IMR-90 (cell line): ENCODE data around the gene DYRK1A. TPM values are rescaled to one million over a fixed set of nuclear protein-coding genes. Genes with fewer than 3 reads are reported as not detected.

ENCODE experiments used
- ATAC-seq: fragments of 200-7000 bp; cut with Tn5 transposase; 2 replicates; pipeline ENCODE4 v1.9.1; 2020; ENCODE audit warnings: low read depth, mild to moderate bottlenecking, moderate library complexity
- BruUV-seq: library from RNA; stranded (reverse); fragments of 400-500 nt; replicated peaks from 2 replicates; lab custom pipeline; 2021; lab: Mats Ljungman, UMichigan
- CTCF ChIA-PET: fragments of 300-600 bp; formaldehyde crosslinking; extraction: SDS; loops from one replicate; lab custom pipeline; 2021; ENCODE audit warnings: antibody characterized with exemption; lab: Yijun Ruan, JAX
- POLR2A ChIA-PET: fragments of 300-600 bp; sonication (Branson Sonifier 250); formaldehyde crosslinking; loops from one replicate; lab custom pipeline; 2022; ENCODE audit warnings: antibody characterized with exemption; ENCODE audit not compliant: unreplicated experiment; lab: Charles Lee
- DNase-seq: peaks from one replicate; pipeline ENCODE4 v3.0.0; 2013
- H2AFZ ChIP-seq: replicated peaks from 2 replicates; pipeline ENCODE3; 2013; ENCODE audit warnings: low read length, mild to moderate bottlenecking; ENCODE audit not compliant: poor library complexity
- H2AK5ac ChIP-seq: 2 replicates; pipeline ENCODE4 v1.6.1; 2013; ENCODE audit warnings: low read depth, low read length, inconsistent platforms
- H2AK9ac ChIP-seq: replicated peaks from 2 replicates; pipeline ENCODE3; 2013; ENCODE audit warnings: mild to moderate bottlenecking, low read depth, low read length, moderate library complexity; ENCODE audit not compliant: poor library complexity
- H2BK120ac ChIP-seq: 2 replicates; pipeline ENCODE4 v1.6.1; 2013; ENCODE audit warnings: low read depth, low read length, inconsistent platforms
- H2BK15ac ChIP-seq: 3 replicates; pipeline ENCODE4 v1.6.1; 2013; ENCODE audit warnings: low read depth, low read length, inconsistent platforms
- H2BK20ac ChIP-seq: 2 replicates; pipeline ENCODE4 v1.6.1; 2013; ENCODE audit warnings: low read depth, mild to moderate bottlenecking, inconsistent platforms, low read length, moderate library complexity
- H2BK5ac ChIP-seq: 2 replicates; pipeline ENCODE4 v1.6.1; 2013; ENCODE audit warnings: mild to moderate bottlenecking, low read depth, low read length, inconsistent platforms; ENCODE audit not compliant: poor library complexity, severe bottlenecking
- H3K14ac ChIP-seq: replicated peaks from 2 replicates; pipeline ENCODE4 v1.6.1; 2013; ENCODE audit warnings: low read depth, low read length, inconsistent platforms
- H3K18ac ChIP-seq: 2 replicates; pipeline ENCODE4 v1.6.1; 2013; ENCODE audit warnings: low read depth, low read length, control low read depth
- H3K23ac ChIP-seq: 2 replicates; pipeline ENCODE4 v1.6.1; 2013; ENCODE audit warnings: low read depth, low read length, inconsistent platforms
- H3K27ac ChIP-seq: 2 replicates; pipeline ENCODE4 v1.5.1; 2013; ENCODE audit warnings: mild to moderate bottlenecking, control low read depth, low read length; ENCODE audit not compliant: insufficient read depth
- H3K27me3 ChIP-seq: 2 replicates; pipeline ENCODE4 v1.6.1; 2013; ENCODE audit warnings: low read length; ENCODE audit not compliant: control insufficient read depth, insufficient read depth
- H3K36me3 ChIP-seq: 2 replicates; pipeline ENCODE4 v1.6.1; 2013; ENCODE audit warnings: low read length, mixed read lengths; ENCODE audit not compliant: control insufficient read depth, insufficient read depth
- H3K4ac ChIP-seq: 2 replicates; pipeline ENCODE4 v1.6.1; 2013; ENCODE audit warnings: low read depth, low read length, inconsistent platforms
- H3K4me1 ChIP-seq: 2 replicates; pipeline ENCODE4 v1.6.1; 2013; ENCODE audit warnings: low read length, mixed read lengths; ENCODE audit not compliant: control insufficient read depth, insufficient read depth
- H3K4me2 ChIP-seq: 2 replicates; pipeline ENCODE4 v1.6.1; 2013; ENCODE audit warnings: low read depth, mild to moderate bottlenecking, control low read depth, low read length, moderate library complexity
- H3K4me3 ChIP-seq: 2 replicates; pipeline ENCODE4 v1.5.1; 2013; ENCODE audit warnings: low read depth, mild to moderate bottlenecking, control low read depth, low read length, moderate library complexity; ENCODE audit not compliant: insufficient read depth
- H3K56ac ChIP-seq: 2 replicates; pipeline ENCODE4 v1.6.1; 2013; ENCODE audit warnings: low read length, inconsistent platforms; ENCODE audit not compliant: insufficient read depth; ENCODE audit errors: extremely low read depth
- H3K79me1 ChIP-seq, 2 experiments: 2 replicates each; pipeline ENCODE4 v1.6.1; 2013; ENCODE audit warnings: low read length in 2 of 2, inconsistent platforms in 1 of 2, low read depth in 1 of 2
- H3K9ac ChIP-seq: 2 replicates; pipeline ENCODE4 v1.6.1; 2013; ENCODE audit warnings: low read depth, low read length, control low read depth
- H3K9me1 ChIP-seq: 2 replicates; pipeline ENCODE4 v1.6.1; 2013; ENCODE audit warnings: low read length, inconsistent platforms; ENCODE audit not compliant: insufficient read depth
- H3K9me3 ChIP-seq: 2 replicates; pipeline ENCODE4 v1.6.1; 2013; ENCODE audit warnings: low read length; ENCODE audit not compliant: control insufficient read depth, insufficient read depth
- H4K20me1 ChIP-seq: 2 replicates; pipeline ENCODE4 v1.6.1; 2013; ENCODE audit warnings: low read length, inconsistent platforms; ENCODE audit not compliant: insufficient read depth
- H4K5ac ChIP-seq: 2 replicates; pipeline ENCODE4 v1.6.1; 2013; ENCODE audit warnings: mild to moderate bottlenecking, low read depth, low read length, control low read depth
- H4K8ac ChIP-seq, 2 experiments: 2 replicates each; pipeline ENCODE4 v1.6.1; 2013; ENCODE audit warnings: low read depth in 2 of 2, low read length in 2 of 2, control low read depth in 1 of 2, inconsistent platforms in 1 of 2
- H4K91ac ChIP-seq: 2 replicates; pipeline ENCODE4 v1.6.1; 2013; ENCODE audit warnings: low read depth, low read length, inconsistent platforms; ENCODE audit not compliant: insufficient read depth
- BHLHE40 ChIP-seq: fragments of 150-350 bp; IDR thresholded peaks from 2 replicates; pipeline ENCODE4 v1.6.1; 2016; ENCODE audit warnings: mild to moderate bottlenecking, low read depth, low read length
- CEBPB ChIP-seq: IDR thresholded peaks from 2 replicates; pipeline ENCODE4 v1.6.1; 2012; ENCODE audit warnings: low read depth, low read length, improper control_type of control experiment
- CHD1 ChIP-seq: IDR thresholded peaks from 2 replicates; pipeline ENCODE4 v1.6.1; 2012; ENCODE audit warnings: low read depth, low read length, improper control_type of control experiment
- CTCF ChIP-seq: conservative IDR thresholded peaks from 2 replicates; pipeline ENCODE4 v1.5.1; 2012; ENCODE audit warnings: mild to moderate bottlenecking, low read depth, low read length, improper control_type of control experiment
- ELK1 ChIP-seq: fragments of 150-350 bp; IDR thresholded peaks from 2 replicates; pipeline ENCODE4 v1.6.1; 2016; ENCODE audit warnings: low read depth, mild to moderate bottlenecking, low read length, moderate library complexity, borderline replicate concordance
- FOS ChIP-seq: fragments of 150-350 bp; IDR thresholded peaks from 2 replicates; pipeline ENCODE4 v1.6.1; 2016; ENCODE audit warnings: low read depth, low read length
- MAFK ChIP-seq: IDR thresholded peaks from 2 replicates; pipeline ENCODE4 v1.6.1; 2012; ENCODE audit warnings: low read depth, low read length, improper control_type of control experiment
- MAZ ChIP-seq: IDR thresholded peaks from 2 replicates; pipeline ENCODE4 v1.6.1; 2012; ENCODE audit warnings: low read depth, mild to moderate bottlenecking, low read length, improper control_type of control experiment, moderate library complexity, borderline replicate concordance
- MXI1 ChIP-seq: IDR thresholded peaks from 2 replicates; pipeline ENCODE4 v1.6.1; 2012; ENCODE audit warnings: low read depth, mild to moderate bottlenecking, low read length, moderate library complexity, borderline replicate concordance
- NFE2L2 ChIP-seq: fragments of 150-350 bp; IDR thresholded peaks from 2 replicates; pipeline ENCODE4 v1.6.1; 2016; ENCODE audit warnings: low read depth, mild to moderate bottlenecking, low read length
- POLR2A ChIP-seq: IDR thresholded peaks from 2 replicates; pipeline ENCODE4 v1.6.1; 2012; ENCODE audit warnings: mild to moderate bottlenecking, low read depth, low read length
- RAD21 ChIP-seq: IDR thresholded peaks from 2 replicates; pipeline ENCODE4 v1.6.1; 2012; ENCODE audit warnings: low read length, improper control_type of control experiment
- RCOR1 ChIP-seq: IDR thresholded peaks from 2 replicates; pipeline ENCODE4 v1.6.1; 2012; ENCODE audit warnings: mild to moderate bottlenecking, low read length, improper control_type of control experiment; ENCODE audit not compliant: insufficient replicate concordance
- RFX5 ChIP-seq: IDR thresholded peaks from 2 replicates; pipeline ENCODE4 v1.8.0; 2012; ENCODE audit warnings: low read depth, mild to moderate bottlenecking, low read length, moderate library complexity
- SMC3 ChIP-seq: fragments of 150-350 bp; IDR thresholded peaks from 2 replicates; pipeline ENCODE4 v1.6.1; 2016; ENCODE audit warnings: low read depth, mild to moderate bottlenecking, antibody characterized with exemption, low read length, moderate library complexity
- WGBS, 2 experiments: methylation state at CpG; one replicate each; pipeline versions ENCODE4 v1.1.5 to v1.1.7; 2013; ENCODE audit warnings: missing lambda C conversion rate in 2 of 2; ENCODE audit not compliant: insufficient read length in 1 of 2; ENCODE audit errors: extremely low coverage in 2 of 2; 5-methylcytosine and 5-hydroxymethylcytosine counted together
- dilution Hi-C: fragments of 300-500 bp; cut with HindIII; formaldehyde crosslinking; loops from one replicate; pipeline ENCODE4 v1.14.3; 2018; ENCODE audit warnings: low sequenced_read_pairs; ENCODE audit not compliant: unreplicated experiment
- in situ Hi-C: fragments of 300-500 bp; cut with MboI; formaldehyde crosslinking; loops from 3 replicates; pipeline ENCODE4 v1.14.3; 2019; ENCODE audit warnings: low sequenced_read_pairs, inconsistent platforms, mixed read lengths
- intact Hi-C: fragments of 100-400 bp; cut with micrococcal nuclease; formaldehyde crosslinking; loops from 2 replicates; pipeline ENCODE4 v1.10.0; 2022
- polyA plus RNA-seq, 3 experiments: library from polyadenylated mRNA; depleted of rRNA; stranded (reverse); fragments of >200 nt; gene quantifications; 2 replicates each; pipeline ENCODE4 v1.2.3, GENCODE V29; 2012; ENCODE audit warnings: low replicate concordance in 1 of 3
- total RNA-seq: library from RNA; depleted of rRNA; stranded (reverse); fragments of >200 nt; gene quantifications from 2 replicates; pipeline ENCODE4 v1.2.3, GENCODE V29; 2012
- TF ChIP-seq, protein P1 (sequence below): fragments of 150-350 bp; IDR thresholded peaks from 2 replicates; pipeline ENCODE4 v1.6.1; 2017; ENCODE audit warnings: mild to moderate bottlenecking, antibody characterized with exemption, low read length, low read depth

DYRK1A gene
- total and polyA plus RNA-seq, 2 of the 4 experiments (the other 2 are of a cell fraction), result 18.6 to 50.5 TPM

DNA sequence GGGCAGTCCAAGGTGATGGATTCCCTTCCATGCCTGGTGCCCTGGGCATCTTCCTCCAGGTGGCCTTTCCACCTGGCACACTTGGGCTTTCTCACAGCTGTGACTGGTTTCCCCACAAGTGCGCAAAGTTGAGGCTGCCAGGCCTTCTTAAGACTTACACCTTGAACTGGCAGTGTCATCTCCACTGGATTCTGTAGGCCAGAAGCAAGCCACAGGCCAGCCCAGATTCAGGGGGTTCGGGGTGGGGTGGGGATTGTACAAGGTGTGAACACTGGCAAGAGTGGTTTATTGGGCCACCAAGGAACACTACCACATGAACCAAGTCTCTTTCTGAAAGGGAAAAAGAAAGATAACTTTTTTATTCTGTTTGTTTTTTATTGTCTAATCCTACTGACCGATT, 27.2 kb downstream of the DYRK1A start:
- H3K14ac ChIP-seq, result no peak overlapping the region
- ATAC-seq (no peak), DNase-seq (no peak)
- whole genome bisulfite sequencing, 2 experiments, result 40% methylated on average over 1 of the region's 3 CpGs; no CpG with 5 or more reads in 1 of the 2 experiments
- ChIA-PET CTCF (no interaction called here), POLR2A (no interaction called here)
- H3K27ac ChIP-seq, result no peak overlapping the region
- H3K18ac ChIP-seq, result no peak overlapping the region
- H4K5ac ChIP-seq, result no peak overlapping the region
- BruUV-seq, result no TSS peak
- in situ Hi-C loops (no loop called here), dilution Hi-C loops (no loop called here), intact Hi-C loops (no loop called here)
- H3K23ac ChIP-seq, result no peak overlapping the region
- H2AK5ac ChIP-seq, result no peak overlapping the region
- peaks cover 27% of the 10 kb centered on the region for H3K9me1 ChIP-seq
- no peaks in the 10 kb centered on the region for H3K9me3 ChIP-seq
- H4K91ac ChIP-seq, result no peak overlapping the region
- peaks cover 17 to 90% of the 10 kb centered on the region in 2 experiments for H3K79me1 ChIP-seq
- peaks cover 10% of the 10 kb centered on the region for H3K4me1 ChIP-seq
- no peak overlapping the region for H3K4me2 ChIP-seq
- H3K4me3 ChIP-seq, result no peak overlapping the region
- H3K27me3 ChIP-seq, result no peaks in the 10 kb centered on the region
- peaks cover 99% of the 10 kb centered on the region for H4K20me1 ChIP-seq
- H3K9ac ChIP-seq, result no peak overlapping the region
- H2AK9ac ChIP-seq, result peak overlapping the region; percentile 17
- H3K4ac ChIP-seq, result no peak overlapping the region
- no peak overlapping the region for H3K56ac ChIP-seq
- no peak overlapping the region for H2BK120ac ChIP-seq
- no peak overlapping the region for H2BK5ac ChIP-seq
- H3K36me3 ChIP-seq, result no peaks in the 10 kb centered on the region
- no peak overlapping the region for H4K8ac ChIP-seq
- no peak overlapping the region for H2AFZ ChIP-seq
- no peak overlapping the region for H2BK20ac ChIP-seq
- no peak for TF ChIP-seq NFE2L2
- no peak for TF ChIP-seq FOS
- TF ChIP-seq RFX5, result no peak
- no peak for TF ChIP-seq RAD21
- TF ChIP-seq BHLHE40, result no peak
- no peak for TF ChIP-seq MXI1
- no peak for TF ChIP-seq MAZ
- no peak for TF ChIP-seq MAFK
- TF ChIP-seq SMC3, result no peak
- TF ChIP-seq CTCF, result no peak
- TF ChIP-seq POLR2A, result no peak
- no peak for TF ChIP-seq CHD1
- TF ChIP-seq, protein P1, sequence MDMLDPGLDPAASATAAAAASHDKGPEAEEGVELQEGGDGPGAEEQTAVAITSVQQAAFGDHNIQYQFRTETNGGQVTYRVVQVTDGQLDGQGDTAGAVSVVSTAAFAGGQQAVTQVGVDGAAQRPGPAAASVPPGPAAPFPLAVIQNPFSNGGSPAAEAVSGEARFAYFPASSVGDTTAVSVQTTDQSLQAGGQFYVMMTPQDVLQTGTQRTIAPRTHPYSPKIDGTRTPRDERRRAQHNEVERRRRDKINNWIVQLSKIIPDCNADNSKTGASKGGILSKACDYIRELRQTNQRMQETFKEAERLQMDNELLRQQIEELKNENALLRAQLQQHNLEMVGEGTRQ, result no peak
- TF ChIP-seq ELK1, result no peak
- TF ChIP-seq CEBPB, result no peak
- no peak for TF ChIP-seq RCOR1
- H2BK15ac ChIP-seq, result no peak overlapping the region
